NCI-H1048 (cell line): Measurements from ENCODE around the gene ASIC4.

Experiments
- DNase-seq: peaks from one replicate; lab custom pipeline; 2025; lab: John Stamatoyannopoulos, UW

ASIC4 gene

GRCh38 chr2:219497495-219498279 is 16.6 kb upstream of the ASIC4 start:
- DNase-seq: no peak

- DNase-seq: peak; percentile 89
Measured at GRCh38 chr2:219498280-219499057, 15.8 kb upstream of the ASIC4 start, which contains the start of gene GMPPA. Gene GMPPA (plus strand): TSS chr2:219498891. CDS start chr2:219499976, 1,085 bp downstream.

GRCh38 chr2:219499058-219499307 is 15.3 kb upstream of the ASIC4 start:
- no peak for DNase-seq

DNA sequence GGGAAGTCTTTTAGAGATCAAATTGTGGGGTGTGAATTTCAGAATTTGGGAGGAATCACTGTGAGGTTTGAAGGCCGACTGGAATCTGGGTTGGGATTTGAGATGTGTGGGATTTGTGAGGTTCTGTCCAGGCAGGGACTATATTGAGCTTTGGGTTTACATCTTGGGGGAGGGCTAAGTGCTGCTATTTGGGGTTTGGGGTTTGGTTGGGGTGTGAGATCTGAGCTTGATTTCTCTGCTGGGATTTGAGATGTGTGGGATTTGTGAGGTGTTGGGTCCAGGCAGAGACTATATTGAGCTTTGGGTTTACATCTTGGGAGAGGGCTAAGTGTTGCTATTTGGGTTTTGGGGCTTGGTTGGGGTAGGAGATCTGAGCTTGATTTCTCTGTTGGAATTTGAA is 14.7 kb upstream of the ASIC4 start:
- no peak for DNase-seq

DNA sequence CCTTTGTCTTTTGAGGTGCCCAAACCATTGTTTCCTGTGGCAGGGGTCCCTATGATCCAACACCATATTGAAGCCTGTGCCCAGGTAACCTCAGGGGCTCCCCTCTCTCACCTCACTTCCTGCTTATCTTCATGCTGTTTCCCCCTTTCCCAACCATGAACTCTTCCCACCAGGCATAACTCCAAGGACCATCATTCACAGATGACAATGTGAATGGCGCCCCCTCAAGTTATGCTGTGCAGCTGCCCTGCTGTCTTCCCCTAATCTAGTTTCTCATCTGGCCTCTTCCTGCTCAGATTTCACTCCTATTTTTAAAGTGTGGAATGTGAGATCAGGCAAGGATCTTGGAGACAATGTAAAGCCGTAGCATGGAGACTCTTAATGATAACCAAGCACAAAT is 14.1 kb upstream of the ASIC4 start:
- no peak for DNase-seq

GRCh38 chr2:219501849-219502248 is 12.4 kb upstream of the ASIC4 start:
- DNase-seq: no peak

- DNase-seq: no peak
Measured at GRCh38 chr2:219502618-219503017, 11.7 kb upstream of the ASIC4 start.

- no peak for DNase-seq
Measured at GRCh38 chr2:219505585-219505984, 8.7 kb upstream of the ASIC4 start.

DNA sequence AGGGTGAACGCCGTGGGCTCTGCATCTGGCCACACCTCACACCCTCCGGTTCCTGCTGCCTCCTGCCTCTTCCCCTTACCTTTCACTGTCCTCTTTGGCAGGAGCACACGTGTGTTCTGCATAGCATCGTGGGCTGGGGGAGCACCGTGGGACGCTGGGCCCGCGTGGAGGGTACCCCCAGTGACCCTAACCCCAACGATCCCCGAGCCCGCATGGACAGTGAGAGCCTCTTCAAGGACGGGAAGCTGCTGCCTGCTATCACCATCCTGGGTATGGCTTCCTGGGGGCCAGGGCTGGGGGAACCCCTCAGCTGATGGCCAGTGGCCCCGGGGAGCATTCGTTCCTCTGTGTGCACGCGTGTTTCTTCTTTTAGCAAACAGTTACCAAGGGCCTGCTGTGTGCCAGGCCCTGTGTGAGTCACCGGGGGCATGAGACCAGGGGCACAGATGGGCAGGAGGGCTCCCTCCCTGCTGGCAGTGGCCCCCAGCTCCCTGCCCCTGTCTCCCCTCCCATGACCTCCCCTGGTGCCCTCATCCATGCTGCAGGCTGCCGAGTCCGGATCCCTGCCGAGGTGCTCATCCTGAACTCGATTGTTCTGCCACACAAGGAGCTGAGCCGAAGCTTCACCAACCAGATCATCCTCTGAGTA is 8.0 kb upstream of the ASIC4 start:
- DNase-seq: no peak

- no peak for DNase-seq
Measured at GRCh38 chr2:219506802-219507526, 7.3 kb upstream of the ASIC4 start.

DNA sequence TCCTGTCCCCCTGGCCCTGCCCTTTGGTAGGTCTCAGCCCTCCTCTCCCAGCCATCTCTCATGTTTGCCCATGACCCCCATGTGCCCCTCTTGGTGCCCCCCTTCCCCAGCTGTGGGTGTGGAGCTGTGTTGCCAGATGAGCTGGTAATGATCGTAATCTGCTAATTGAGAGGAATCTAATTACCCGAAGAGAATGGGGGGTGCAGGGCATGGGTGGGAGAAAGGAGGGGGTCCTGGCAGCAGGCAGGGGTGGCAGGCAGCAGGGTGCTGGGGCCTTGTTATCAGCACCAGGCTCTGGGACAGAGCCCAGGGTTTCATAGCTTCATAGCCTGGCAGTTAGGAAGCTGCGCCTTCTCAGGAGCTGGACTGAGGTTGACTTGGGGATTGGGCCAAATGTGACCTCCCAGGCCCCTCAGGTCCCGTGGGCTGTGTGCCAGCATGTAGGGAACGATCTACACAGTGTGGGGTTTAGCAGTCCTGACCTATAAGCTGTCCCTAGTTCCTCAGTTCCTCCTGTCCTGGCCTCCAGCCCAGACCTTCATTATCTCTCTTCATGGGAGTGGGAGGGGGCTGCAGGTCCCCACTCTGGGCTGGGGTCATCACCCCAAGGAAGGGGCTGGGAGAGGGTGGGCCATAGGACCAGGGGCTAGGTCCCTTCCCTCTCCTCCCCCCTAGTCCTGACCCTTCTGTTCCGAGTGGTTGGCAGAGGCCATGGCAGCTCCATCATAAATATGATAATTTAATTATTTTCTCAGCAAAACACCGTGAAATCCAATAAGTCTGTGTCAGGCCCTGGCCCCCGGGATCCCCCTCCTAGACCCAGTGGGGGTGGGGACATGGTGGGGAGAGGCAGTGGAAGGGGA is 6.5 kb upstream of the ASIC4 start:
- no peak for DNase-seq

DNA sequence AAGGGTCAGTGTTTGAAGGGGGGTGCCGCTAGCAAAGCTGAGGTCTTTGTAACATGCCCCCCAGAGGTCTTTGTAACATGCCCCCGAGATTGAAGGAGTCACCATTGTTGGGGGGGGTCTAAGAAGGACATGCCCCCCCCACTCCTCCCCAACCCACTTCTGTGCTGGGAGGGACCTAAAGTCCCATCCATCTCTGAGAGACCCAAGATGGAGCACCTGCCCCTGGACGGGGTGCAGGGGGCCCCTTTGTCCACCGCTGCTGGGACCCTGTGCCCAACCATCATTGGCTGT is 5.9 kb upstream of the ASIC4 start:
- DNase-seq: no peak

- DNase-seq: no peak
Measured at GRCh38 chr2:219508971-219509779, 5.1 kb upstream of the ASIC4 start.

DNA sequence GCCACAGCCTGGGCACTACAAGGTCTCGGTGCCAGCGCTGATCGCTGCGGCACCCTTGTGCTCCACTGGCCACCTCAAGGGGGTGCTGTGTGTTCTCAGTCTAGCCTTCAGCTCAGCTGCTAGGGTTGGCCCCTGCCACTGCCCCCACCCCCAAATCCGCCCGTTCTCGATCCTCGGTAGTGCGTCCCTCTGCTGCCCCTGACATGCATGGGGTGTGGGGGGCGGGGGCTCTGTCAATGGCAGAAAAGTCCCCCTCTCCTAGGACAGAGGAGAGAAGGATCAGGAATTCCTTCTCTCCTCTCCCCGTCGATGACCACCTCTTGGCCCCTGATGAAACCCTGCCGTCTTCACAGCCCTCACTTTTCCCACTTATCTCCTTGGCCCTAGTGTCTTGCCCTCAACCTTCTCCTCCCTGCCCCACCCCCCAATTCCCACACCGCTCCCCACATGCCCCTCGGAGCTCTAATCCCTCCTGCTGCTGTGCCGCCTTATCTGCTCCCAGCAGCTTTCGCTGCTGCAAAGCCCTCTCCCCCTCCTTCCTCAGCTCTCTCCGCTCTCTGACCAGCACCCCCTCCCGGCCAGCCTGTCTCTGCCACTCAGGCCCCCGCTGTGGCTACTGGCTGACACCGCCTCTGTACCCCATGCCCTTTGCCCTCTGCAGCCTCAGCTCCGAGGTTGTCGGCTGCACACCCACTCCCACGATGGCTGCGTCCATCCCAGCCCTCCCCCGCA is 4.3 kb upstream of the ASIC4 start:
- DNase-seq: peak; percentile 18

GRCh38 chr2:219510512-219511135 is 3.7 kb upstream of the ASIC4 start:
- DNase-seq: no peak

- DNase-seq: no peak
Measured at GRCh38 chr2:219511547-219512325, 2.5 kb upstream of the ASIC4 start.

GRCh38 chr2:219512524-219513216 is 1.6 kb upstream of the ASIC4 start:
- DNase-seq: no peak

- DNase-seq: no peak
Measured at GRCh38 chr2:219513787-219514186, 495 bp upstream of the ASIC4 start.
